ENCODE data around the gene TBRG1.
A peak's percentile ranks its signal among the peaks of the same experiment; 100 is the strongest.

TBRG1 gene

DNA sequence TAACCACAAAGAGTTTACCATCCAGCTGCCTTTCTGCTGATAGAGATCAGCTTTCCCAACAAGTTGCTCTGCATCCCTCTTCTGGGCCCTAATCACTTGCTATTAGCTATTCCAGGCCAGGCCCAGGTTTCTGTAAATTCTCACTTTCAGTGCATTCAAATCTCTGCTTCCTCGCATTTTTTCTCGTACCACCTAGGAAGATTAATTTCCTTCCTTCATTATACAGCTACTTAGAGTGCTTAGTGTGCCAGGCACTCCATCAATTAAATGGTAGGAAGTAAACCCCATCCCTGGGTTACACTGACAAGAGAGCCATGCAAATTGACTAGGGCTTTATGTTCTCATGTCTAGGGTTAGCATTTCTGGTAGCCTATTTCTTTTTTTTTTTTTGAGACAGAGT is 41.2 kb downstream of the TBRG1 start:
- no peak for DNase-seq

DNA sequence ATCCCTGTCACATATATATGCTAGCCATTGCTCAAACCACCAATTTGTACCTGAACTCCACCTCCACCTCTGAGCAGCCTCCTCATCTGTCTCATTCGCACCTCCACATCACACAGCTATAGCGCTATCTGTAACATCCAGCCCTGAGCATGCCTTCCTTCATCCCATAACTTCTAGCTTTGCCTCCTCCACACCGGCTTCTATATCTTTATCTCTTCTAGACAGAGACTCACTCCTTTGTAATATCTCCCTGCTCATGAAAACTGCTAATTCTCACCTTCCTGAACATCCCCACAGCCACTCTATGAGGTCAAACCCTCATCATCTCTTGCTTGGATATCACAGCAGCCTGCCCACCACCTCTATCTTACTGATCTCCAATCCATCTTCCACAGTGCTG is 44.9 kb downstream of the TBRG1 start:
- no peak for DNase-seq

DNA sequence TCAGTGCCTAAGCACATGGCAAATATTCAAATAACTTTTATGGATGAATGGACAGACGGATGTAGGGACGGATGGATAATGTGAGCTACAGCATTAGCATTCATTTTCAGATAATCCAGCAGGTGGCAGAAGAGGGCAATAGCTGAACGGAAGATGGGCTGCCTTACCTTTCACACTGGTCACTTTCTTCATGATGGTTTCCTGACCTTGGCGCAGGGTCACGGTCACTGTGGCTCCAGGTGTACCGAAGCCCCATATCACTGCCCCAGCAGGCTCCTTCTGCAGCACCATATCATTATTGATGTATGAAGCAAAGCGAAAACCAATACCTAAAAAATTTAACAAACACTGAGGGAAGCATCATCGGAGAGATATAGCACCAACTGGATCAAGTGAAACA is 46.5 kb downstream of the TBRG1 start:
- DNase-seq, result peak; percentile 71

DNA sequence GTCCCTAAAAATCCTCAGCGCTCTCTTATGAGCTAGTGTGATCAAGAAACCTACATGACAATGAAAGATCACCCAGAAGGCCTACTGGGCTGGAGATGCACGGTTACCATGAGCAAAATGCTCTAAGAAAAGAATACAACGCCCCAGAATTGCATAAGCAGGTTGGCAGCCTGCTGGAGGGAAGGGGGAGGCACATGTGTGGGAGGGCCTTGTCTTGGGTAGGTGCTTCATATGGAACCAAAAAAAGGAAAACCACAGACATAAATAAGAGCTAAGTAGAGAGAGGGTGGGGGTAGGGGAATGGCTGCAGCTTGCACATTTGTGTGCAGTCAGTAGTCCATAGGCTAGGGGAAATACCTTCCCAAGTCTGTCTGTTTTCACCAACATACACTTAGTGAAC is 48.1 kb downstream of the TBRG1 start:
- peak; percentile 53 for DNase-seq

DNA sequence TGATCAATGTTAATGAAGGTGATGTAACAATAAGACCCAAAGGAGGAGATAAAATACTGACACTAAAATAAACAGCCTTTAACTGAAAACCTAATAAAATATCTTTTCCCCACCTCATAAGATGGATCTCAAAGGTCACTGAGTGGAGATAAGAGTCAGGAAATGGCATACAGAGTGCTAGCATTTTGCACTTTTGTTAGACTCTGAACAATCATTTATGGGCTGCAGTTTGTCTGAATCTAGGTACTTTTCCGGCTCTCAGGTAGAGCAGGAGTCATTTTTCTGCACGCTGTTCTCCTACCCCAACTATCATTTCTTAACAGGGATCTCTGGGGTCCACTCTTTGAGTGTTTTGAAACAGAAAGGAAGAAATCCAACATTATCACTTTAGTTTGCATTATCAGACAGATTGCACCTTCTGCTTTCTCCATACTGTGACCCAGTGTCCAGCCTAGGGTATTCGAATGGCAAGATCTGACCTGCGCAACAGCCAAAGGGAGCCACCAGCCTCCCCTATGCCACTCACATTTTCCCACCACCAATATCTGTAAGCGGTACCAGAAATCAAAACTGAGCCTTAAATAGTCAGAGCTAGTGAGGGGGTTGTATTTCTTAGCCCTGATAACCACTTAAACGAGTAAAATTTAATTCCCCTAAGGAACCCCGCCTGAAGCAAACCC is 50.0 kb downstream of the TBRG1 start:
- no peak for DNase-seq

DNA sequence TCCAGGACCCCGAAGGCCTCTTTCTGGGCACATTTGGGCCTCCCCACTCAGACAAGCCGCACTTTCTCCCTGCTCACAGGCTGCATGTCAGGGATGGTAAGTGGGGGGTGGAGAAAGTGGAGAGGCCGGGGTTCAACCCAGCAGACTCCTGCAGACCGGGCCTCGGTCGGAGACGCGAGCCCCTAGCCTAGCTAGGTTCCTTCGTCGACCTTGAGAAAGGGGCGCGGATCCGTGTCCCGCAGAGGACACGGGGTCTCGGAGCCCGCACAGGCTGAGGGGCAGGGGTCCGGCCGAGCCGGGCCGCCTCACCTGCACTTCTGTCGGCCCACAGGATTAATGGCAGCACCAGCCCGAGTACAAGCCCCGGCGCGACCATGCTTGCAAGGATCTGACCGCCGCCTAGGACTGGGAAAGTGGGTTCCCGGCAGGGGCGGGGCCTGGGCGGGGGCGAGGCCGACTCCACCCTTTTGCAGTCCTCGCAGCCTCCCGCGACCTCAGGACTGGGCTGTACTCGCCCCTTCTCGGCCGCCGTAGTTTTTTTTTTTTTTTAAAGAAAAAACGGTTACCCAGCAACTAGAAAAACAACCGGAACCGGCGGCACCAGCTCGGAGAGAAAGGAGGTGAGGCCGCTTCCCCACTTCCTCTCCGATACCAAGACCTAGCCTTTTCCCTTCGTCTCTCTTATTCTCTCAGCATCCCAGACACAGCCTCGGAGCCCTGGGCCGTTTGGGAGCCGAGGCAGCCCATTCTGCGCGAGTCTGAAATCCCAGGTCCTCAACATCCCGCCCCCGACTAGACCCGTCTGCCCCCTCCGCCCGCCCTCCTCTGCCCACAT is 50.9 kb downstream of the TBRG1 start, which contains the start of the genes SIAE and SPA17:
TSS of gene SIAE (minus strand) at position 407 of the 835 bp plus-strand sequence. CDS start at position 376, 31 bp downstream.
TSS of gene SPA17 (plus strand) at position 572 of the 835 bp plus-strand sequence. CDS start 1,361 bp downstream, outside the sequence.
- peak; percentile 90 for DNase-seq

DNA sequence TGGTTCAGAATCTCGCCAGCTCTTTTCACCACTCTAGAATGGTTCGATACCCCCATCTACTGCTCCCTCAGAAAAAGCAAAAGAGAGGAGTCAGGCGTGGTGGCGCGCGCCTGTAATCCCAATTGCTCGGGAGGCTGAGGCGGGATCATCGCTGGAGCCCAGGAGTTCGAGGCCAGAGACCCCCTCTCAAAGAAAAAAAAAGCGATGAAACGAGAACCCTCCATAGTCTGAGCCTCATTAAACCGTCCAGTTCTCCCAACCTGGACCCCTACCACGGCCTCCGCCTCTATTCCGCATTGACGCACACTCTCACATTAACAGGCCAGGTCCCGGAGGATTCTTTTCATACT is 51.5 kb downstream of the TBRG1 start:
- no peak for DNase-seq

DNA sequence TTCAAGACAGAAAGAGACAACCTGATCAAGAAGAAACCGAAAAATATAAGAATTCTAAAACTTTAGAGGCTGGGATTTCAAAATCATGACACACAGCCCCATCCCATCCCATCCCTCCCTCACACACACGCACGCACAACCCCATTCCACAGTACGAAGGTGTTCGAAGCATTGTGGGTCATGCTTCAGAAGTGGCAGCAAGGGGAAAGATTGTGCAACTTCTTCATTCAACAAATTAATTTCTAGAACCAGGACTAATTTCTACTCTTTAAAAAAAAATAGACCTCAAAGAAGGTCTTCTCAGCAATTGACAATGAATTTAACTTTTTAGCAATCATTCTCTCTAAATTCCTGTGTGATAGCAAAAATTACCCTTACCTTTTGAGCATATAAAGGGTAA is 51.9 kb downstream of the TBRG1 start:
- DNase-seq, result no peak

DNA sequence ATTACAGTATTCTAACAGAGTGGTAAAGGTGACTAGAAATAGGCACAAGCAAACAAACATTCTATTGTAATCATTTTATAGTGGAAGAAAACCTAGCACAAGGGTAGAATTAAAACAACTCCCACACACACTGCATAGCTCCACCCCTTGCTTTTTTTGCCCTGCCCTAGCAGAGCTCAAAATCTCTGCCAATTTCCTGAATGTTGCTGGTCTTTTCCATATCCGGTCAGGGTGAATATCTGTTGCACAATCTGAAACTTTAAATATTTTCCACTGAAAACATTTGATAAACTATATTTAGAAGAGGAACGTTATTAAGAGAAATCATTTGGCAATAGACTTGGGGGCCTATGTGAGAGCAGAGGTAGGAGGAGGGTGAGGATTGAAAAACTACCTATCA is 53.7 kb downstream of the TBRG1 start:
- DNase-seq, result no peak

DNA sequence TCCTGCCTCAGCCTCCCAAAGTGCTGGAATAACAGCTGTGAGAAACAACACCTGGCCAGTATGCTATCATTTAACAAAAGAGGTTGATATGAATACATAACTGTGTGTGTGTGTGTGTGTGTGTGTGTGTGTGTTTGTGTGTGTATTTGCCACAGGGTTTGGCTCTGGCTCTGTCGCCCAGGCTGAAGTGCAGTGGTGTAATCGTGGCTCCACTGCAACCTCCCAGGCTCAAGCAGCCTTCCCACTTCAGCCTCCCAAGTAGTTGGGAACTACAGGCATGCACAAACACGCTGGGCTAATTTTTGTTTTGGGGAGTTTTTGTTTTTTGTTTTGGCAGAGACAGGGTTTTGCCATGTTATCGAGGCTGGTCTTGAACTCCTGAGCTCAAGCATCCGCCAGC is 55.8 kb downstream of the TBRG1 start:
- DNase-seq, result no peak

DNA sequence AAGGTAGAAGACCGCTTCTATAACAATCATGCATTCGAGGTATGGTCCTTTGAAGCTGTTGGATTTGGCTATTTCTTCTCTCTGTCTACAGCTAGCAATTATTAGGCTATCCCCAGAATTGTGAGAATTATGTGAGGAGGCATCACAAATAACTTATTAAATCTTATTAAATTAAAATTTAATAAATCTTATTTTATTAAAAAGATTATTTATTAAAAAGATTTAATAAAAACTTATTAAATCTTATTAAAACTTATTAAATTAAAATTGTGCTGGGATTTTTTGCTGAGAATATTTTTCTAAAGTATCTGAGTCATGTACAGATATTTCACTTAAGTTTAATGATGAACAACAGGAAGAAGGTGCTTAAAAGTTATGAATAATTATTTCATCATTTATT is 58.8 kb downstream of the TBRG1 start:
- DNase-seq, result no peak

DNA sequence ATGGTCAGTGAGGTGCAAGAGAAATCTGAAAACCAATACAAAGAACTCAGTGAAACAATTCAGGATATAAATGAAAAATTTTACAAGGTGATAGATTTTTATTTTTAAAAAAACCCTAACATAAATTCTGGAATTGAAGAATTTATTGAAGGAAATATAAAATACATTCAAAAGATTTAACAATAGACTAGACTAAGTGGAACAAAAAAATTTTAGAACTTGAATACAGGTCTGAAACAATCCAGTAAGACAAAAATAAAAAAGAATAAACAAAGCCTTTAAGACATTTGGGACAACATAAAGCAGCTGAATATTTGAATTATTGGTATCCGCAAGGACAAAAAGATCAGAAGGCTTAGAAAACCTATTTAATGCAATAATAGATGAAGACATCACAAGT is 59.8 kb downstream of the TBRG1 start:
- DNase-seq, result no peak
